Activated CD4-positive, alpha-beta T cell treated with anti-CD3 and anti-CD28 coated beads, Interleukin-2, amount 10 ng/mL, durations not matched to agents 24 days and 14 days (primary cell): Measurements from ENCODE around the gene ZFP64. TPM values are rescaled to one million over a fixed set of nuclear protein-coding genes. Genes with fewer than 3 reads are reported as not detected.

Experiments
- DNase-seq: peaks from one replicate; pipeline ENCODE4 v3.0.0; 2022
- H3K27ac Mint-ChIP-seq: one replicate; pipeline ENCODE4 v1.8.0; 2022; ENCODE audit warnings: mild to moderate bottlenecking, mixed read lengths
- H3K27me3 Mint-ChIP-seq: one replicate; pipeline ENCODE4 v1.8.0; 2022; ENCODE audit warnings: mixed read lengths
- H3K36me3 Mint-ChIP-seq: one replicate; pipeline ENCODE4 v1.8.0; 2022; ENCODE audit warnings: low read depth, mild to moderate bottlenecking, mixed read lengths
- H3K4me1 Mint-ChIP-seq: one replicate; pipeline ENCODE4 v1.8.0; 2021; ENCODE audit warnings: mixed read lengths
- H3K4me3 Mint-ChIP-seq: one replicate; pipeline ENCODE4 v1.8.0; 2022; ENCODE audit warnings: mild to moderate bottlenecking, moderate library complexity, mixed read lengths
- H3K9me3 Mint-ChIP-seq: one replicate; pipeline ENCODE4 v1.8.0; 2021; ENCODE audit warnings: mixed read lengths
- intact Hi-C: fragments of 100-400 bp; cut with micrococcal nuclease; formaldehyde crosslinking; loops from one replicate; pipeline ENCODE4 v1.15.1; 2023
- total RNA-seq: library from RNA; stranded (reverse); gene quantifications from 2 replicates; pipeline ENCODE4 v1.2.3, GENCODE V29; 2022

The ZFP64 gene
- total RNA-seq, 1 donor from 2014 or later: 12.8 TPM

DNA sequence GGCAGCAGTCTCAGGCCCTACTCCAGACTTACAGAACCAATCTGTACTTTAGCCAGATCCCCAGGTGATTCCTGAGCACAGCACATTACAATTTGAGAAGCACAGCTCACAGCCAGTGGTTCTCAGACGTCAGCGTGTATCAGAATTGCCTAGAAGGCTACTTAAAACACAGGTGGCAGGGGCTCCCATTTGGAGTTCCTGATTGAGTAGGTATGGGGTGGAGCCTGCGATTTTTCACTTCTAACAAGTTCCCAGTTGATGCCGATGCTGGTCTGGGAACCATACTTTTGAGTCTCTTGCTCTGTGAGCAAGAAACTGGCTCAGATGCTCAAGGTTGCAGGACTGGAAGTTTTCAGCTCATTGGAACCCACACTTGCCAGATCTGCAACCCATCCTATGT lies 89.5 kb downstream of the ZFP64 start:
- H3K9me3 Mint-ChIP-seq: no peaks in the 10 kb centered on the region
- H3K27me3 Mint-ChIP-seq: peaks cover 42% of the 10 kb centered on the region
- no peak overlapping the region for H3K4me3 Mint-ChIP-seq
- H3K4me1 Mint-ChIP-seq: peaks cover 13% of the 10 kb centered on the region
- intact Hi-C loops: no loop called here
- no peak overlapping the region for H3K27ac Mint-ChIP-seq
- H3K36me3 Mint-ChIP-seq: no peaks in the 10 kb centered on the region
- no peak for DNase-seq
